ENCODE measurements around the gene RNASEH2A. TPM values are rescaled to one million over a fixed set of nuclear protein-coding genes. Genes with fewer than 3 reads are reported as not detected.

Gene RNASEH2A
- total and polyA plus RNA-seq, 2 of the 13 experiments (the other 11 are each of a cell fraction or from before 2014, with no cell fraction given), result 25.1 to 35.8 TPM

DNA sequence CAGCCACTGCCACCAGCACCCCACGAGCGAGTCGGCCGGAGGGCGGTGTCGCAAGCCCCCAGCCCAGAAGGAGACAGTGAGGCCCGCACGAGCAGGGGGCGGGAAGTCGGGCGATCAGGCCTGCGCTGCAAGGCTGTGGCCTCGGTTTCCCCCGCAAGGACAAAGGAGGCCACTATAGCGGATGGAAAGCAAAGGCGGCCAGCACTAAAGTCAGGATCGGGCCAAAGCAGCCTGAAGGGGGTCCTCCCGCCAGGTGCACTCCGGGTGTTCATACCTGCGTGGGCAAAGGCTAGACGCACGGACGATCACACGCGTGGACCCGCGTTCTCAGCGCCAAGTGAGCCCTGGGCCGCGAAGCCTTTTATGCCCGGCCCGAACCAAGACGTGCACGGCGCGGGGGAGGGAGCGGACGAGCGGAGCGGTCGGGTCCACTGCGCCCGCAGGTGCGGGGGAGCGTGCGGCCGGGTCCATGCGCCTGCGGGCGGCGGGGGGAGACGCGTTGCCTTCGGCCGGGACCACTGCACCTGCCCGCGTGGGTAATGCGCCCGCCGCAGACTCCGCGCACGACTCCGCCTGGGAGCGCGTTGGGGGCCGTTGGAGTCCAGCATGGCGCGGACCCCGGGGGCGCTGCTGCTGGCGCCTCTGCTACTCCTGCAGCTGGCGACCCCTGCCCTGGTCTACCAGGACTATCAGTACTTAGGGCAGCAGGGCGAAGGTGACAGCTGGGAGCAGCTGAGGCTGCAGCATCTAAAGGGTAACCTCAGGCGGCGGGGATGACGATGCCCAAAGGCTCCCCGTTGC lies 4.7 kb upstream of the RNASEH2A start, which contains the start of the genes PRDX2 and THSD8 (continued):
- TF ChIP-seq KDM3A (CRISPR knock-in tag; IDR thresholded peaks at IDR 0.05; ENCODE audit: low read depth), result peak; percentile 18; the same call in 1 of the 2 replicates
- peak; percentile 55 for TF ChIP-seq ZNF558 (CRISPR knock-in tag; IDR thresholded peaks at IDR 0.05; ENCODE audit: borderline replicate concordance)
- peak; percentile 68; the same call in 1 of the 2 replicates for TF ChIP-seq ZNF33B (CRISPR knock-in tag; IDR thresholded peaks at IDR 0.05)
- no peak for TF ChIP-seq PRPF4 (IDR thresholded peaks at IDR 0.05; ENCODE audit: low read depth, low read length, poor library complexity, severe bottlenecking)
- peak; percentile 90 for TF ChIP-seq ZNF124 (CRISPR knock-in tag; IDR thresholded peaks at IDR 0.05)
- TF ChIP-seq HOXA5 (CRISPR knock-in tag; IDR thresholded peaks at IDR 0.05), result peak; percentile 70; the same call in 1 of the 2 replicates
- peak; percentile 93 for TF ChIP-seq PPARG (CRISPR knock-in tag; conservative IDR thresholded peaks at IDR 0.05)
- TF ChIP-seq ZNF589 (CRISPR knock-in tag; conservative IDR thresholded peaks at IDR 0.05), result 0 out of 2 replicates have a peak, but pooled peaks have one; percentile 21
- no peak for TF ChIP-seq PAX8 (CRISPR knock-in tag; IDR thresholded peaks at IDR 0.05; ENCODE audit: borderline replicate concordance)
- TF ChIP-seq, protein P1, sequence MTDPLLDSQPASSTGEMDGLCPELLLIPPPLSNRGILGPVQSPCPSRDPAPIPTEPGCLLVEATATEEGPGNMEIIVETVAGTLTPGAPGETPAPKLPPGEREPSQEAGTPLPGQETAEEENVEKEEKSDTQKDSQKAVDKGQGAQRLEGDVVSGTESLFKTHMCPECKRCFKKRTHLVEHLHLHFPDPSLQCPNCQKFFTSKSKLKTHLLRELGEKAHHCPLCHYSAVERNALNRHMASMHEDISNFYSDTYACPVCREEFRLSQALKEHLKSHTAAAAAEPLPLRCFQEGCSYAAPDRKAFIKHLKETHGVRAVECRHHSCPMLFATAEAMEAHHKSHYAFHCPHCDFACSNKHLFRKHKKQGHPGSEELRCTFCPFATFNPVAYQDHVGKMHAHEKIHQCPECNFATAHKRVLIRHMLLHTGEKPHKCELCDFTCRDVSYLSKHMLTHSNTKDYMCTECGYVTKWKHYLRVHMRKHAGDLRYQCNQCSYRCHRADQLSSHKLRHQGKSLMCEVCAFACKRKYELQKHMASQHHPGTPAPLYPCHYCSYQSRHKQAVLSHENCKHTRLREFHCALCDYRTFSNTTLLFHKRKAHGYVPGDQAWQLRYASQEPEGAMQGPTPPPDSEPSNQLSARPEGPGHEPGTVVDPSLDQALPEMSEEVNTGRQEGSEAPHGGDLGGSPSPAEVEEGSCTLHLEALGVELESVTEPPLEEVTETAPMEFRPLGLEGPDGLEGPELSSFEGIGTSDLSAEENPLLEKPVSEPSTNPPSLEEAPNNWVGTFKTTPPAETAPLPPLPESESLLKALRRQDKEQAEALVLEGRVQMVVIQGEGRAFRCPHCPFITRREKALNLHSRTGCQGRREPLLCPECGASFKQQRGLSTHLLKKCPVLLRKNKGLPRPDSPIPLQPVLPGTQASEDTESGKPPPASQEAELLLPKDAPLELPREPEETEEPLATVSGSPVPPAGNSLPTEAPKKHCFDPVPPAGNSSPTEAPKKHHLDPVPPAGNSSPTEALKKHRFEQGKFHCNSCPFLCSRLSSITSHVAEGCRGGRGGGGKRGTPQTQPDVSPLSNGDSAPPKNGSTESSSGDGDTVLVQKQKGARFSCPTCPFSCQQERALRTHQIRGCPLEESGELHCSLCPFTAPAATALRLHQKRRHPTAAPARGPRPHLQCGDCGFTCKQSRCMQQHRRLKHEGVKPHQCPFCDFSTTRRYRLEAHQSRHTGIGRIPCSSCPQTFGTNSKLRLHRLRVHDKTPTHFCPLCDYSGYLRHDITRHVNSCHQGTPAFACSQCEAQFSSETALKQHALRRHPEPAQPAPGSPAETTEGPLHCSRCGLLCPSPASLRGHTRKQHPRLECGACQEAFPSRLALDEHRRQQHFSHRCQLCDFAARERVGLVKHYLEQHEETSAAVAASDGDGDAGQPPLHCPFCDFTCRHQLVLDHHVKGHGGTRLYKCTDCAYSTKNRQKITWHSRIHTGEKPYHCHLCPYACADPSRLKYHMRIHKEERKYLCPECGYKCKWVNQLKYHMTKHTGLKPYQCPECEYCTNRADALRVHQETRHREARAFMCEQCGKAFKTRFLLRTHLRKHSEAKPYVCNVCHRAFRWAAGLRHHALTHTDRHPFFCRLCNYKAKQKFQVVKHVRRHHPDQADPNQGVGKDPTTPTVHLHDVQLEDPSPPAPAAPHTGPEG (CRISPR knock-in tag; IDR thresholded peaks at IDR 0.05), result peak; percentile 77
- no peak for TF ChIP-seq PLRG1 (conservative IDR thresholded peaks at IDR 0.05)
- TF ChIP-seq, protein P2, sequence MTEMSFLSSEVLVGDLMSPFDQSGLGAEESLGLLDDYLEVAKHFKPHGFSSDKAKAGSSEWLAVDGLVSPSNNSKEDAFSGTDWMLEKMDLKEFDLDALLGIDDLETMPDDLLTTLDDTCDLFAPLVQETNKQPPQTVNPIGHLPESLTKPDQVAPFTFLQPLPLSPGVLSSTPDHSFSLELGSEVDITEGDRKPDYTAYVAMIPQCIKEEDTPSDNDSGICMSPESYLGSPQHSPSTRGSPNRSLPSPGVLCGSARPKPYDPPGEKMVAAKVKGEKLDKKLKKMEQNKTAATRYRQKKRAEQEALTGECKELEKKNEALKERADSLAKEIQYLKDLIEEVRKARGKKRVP (CRISPR knock-in tag; IDR thresholded peaks at IDR 0.05), result no peak
- TF ChIP-seq ZNF441 (CRISPR knock-in tag; IDR thresholded peaks at IDR 0.05; ENCODE audit: borderline replicate concordance), result peak; percentile 88
- no peak for TF ChIP-seq ZNF782 (CRISPR knock-in tag; IDR thresholded peaks at IDR 0.05; ENCODE audit: borderline replicate concordance)
- no peak for TF ChIP-seq ATF1 (CRISPR knock-in tag; IDR thresholded peaks at IDR 0.05)
- peak; percentile 95 for TF ChIP-seq HDAC1 (CRISPR knock-in tag; IDR thresholded peaks at IDR 0.05)
- TF ChIP-seq ZC3H4 (CRISPR knock-in tag; IDR thresholded peaks at IDR 0.05; ENCODE audit: borderline replicate concordance), result no peak
- peak; percentile 63; the same call in 1 of the 2 replicates for TF ChIP-seq GFI1 (CRISPR knock-in tag; IDR thresholded peaks at IDR 0.05; ENCODE audit: borderline replicate concordance)
- no peak for TF ChIP-seq SP1 (IDR thresholded peaks at IDR 0.05)
- TF ChIP-seq SP1 (CRISPR knock-in tag; IDR thresholded peaks at IDR 0.05), result peak; percentile 42
- TF ChIP-seq SUZ12 (IDR thresholded peaks at IDR 0.05; ENCODE audit: low read depth, low read length), result no peak
- no peak; the same call in 1 of the 2 replicates for TF ChIP-seq RARA (CRISPR knock-in tag; IDR thresholded peaks at IDR 0.05)
- TF ChIP-seq, protein P3, sequence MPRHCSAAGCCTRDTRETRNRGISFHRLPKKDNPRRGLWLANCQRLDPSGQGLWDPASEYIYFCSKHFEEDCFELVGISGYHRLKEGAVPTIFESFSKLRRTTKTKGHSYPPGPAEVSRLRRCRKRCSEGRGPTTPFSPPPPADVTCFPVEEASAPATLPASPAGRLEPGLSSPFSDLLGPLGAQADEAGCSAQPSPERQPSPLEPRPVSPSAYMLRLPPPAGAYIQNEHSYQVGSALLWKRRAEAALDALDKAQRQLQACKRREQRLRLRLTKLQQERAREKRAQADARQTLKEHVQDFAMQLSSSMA (CRISPR knock-in tag; IDR thresholded peaks at IDR 0.05), result peak; percentile 91
- TF ChIP-seq ZNF768 (CRISPR knock-in tag; IDR thresholded peaks at IDR 0.05), result no peak; the same call in 1 of the 2 replicates
- TF ChIP-seq ZNF468 (CRISPR knock-in tag; IDR thresholded peaks at IDR 0.05), result no peak
